A673 (cell line): ENCODE measurements around the gene IFT57. TPM values are rescaled to one million over a fixed set of nuclear protein-coding genes. Genes with fewer than 3 reads are reported as not detected.

Experiments used
- BruUV-seq: library from RNA; stranded (reverse); fragments of 400-500 nt; replicated peaks from 2 replicates; lab custom pipeline; 2021; lab: Mats Ljungman, UMichigan
- CTCF ChIA-PET: fragments of 300-600 bp; sonication (Branson Sonifier 250); formaldehyde crosslinking; loops from one replicate; lab custom pipeline; 2022; ENCODE audit warnings: antibody characterized with exemption; lab: Charles Lee
- POLR2A ChIA-PET: fragments of 300-600 bp; sonication (Branson Sonifier 250); formaldehyde crosslinking; loops from one replicate; lab custom pipeline; 2022; ENCODE audit warnings: antibody characterized with exemption; ENCODE audit not compliant: low non-redundant PET; lab: Charles Lee
- DNase-seq: peaks from one replicate; pipeline ENCODE4 v3.0.0-alpha.2; 2015; ENCODE audit warnings: low spot score
- H3K27ac ChIP-seq: fragments of 200-600 bp; sonication (generic); 2 replicates; pipeline ENCODE4 v1.5.1; 2016; ENCODE audit warnings: mixed run types, low read depth, mild to moderate bottlenecking, mixed read lengths, antibody characterized with exemption, low read length; ENCODE audit not compliant: poor library complexity, severe bottlenecking
- H3K27me3 ChIP-seq: fragments of 200-600 bp; sonication (generic); replicated peaks from 2 replicates; pipeline ENCODE4 v1.6.1; 2017; ENCODE audit warnings: mixed run types, low read depth, mild to moderate bottlenecking, mixed read lengths, antibody characterized with exemption, low read length; ENCODE audit not compliant: insufficient read depth, poor library complexity
- H3K36me3 ChIP-seq: fragments of 200-600 bp; sonication (generic); 2 replicates; pipeline ENCODE4 v1.6.1; 2016; ENCODE audit warnings: mixed run types, mild to moderate bottlenecking, mixed read lengths, antibody characterized with exemption, low read length; ENCODE audit not compliant: insufficient read depth, poor library complexity, severe bottlenecking
- H3K4me1 ChIP-seq: fragments of 200-600 bp; sonication (generic); 2 replicates; pipeline ENCODE4 v1.6.1; 2017; ENCODE audit warnings: mixed run types, mild to moderate bottlenecking, mixed read lengths, antibody characterized with exemption, low read length; ENCODE audit not compliant: insufficient read depth, poor library complexity, severe bottlenecking
- H3K4me3 ChIP-seq: fragments of 200-600 bp; sonication (generic); 2 replicates; pipeline ENCODE4 v1.5.1; 2016; ENCODE audit warnings: low read depth, mixed run types, mild to moderate bottlenecking, mixed read lengths, low read length; ENCODE audit not compliant: poor library complexity, severe bottlenecking
- H3K9me3 ChIP-seq: fragments of 200-600 bp; sonication (generic); 2 replicates; pipeline ENCODE4 v1.6.1; 2016; ENCODE audit warnings: mixed run types, low read depth, mild to moderate bottlenecking, mixed read lengths, antibody characterized with exemption, low read length; ENCODE audit not compliant: poor library complexity, severe bottlenecking
- CTCF ChIP-seq: fragments of 300-800, 200-600 bp; sonication (generic); conservative IDR thresholded peaks from 2 replicates; pipeline ENCODE4 v1.5.1; 2017; ENCODE audit warnings: low read depth, mild to moderate bottlenecking, antibody characterized with exemption, low read length, moderate library complexity, mixed read lengths
- EZH2 ChIP-seq: fragments of 200-600 bp; sonication (generic); IDR thresholded peaks from 2 replicates; pipeline ENCODE4 v1.6.1; 2017; ENCODE audit warnings: borderline replicate concordance, low read depth, mild to moderate bottlenecking, mixed read lengths, antibody characterized with exemption, low read length; ENCODE audit not compliant: poor library complexity, severe bottlenecking
- intact Hi-C: fragments of 100-400 bp; cut with micrococcal nuclease; formaldehyde crosslinking; loops from one replicate; pipeline ENCODE4 v1.10.0; 2022; ENCODE audit not compliant: unreplicated experiment
- total RNA-seq: library from RNA; stranded (reverse); gene quantifications from 2 replicates; pipeline ENCODE4 v1.2.3, GENCODE V29; 2021

IFT57 gene
- total RNA-seq, 1 experiment from 2014 or later, result 40.9 TPM

- Histone ChIP-seq H3K9me3 (no peaks in the 10 kb centered on the region), H3K4me3 (no peak overlapping the region), H3K36me3 (peaks cover 4% of the 10 kb centered on the region), H3K27ac (no peak overlapping the region), H3K4me1 (peaks cover 16% of the 10 kb centered on the region), H3K27me3 (no peaks in the 10 kb centered on the region)
- BruUV-seq, result no TSS peak
- no peak for TF ChIP-seq CTCF
- TF ChIP-seq EZH2, result no peak
- CTCF ChIA-PET, result interaction anchor here (0.6 kb wide), 1 partner anchor 150 kb away, joined by 9 read pairs; no protein-coding TSS in a partner anchor
- intact Hi-C loops, result no loop called here
- peak; percentile 58 for DNase-seq
- POLR2A ChIA-PET, result no interaction called here
These were observed 36.7 kb downstream of the IFT57 start for GRCh38 chr3:108185536-108185935.

- POLR2A ChIA-PET, result no interaction called here
- no TSS peak for BruUV-seq
- no peaks in the 10 kb centered on the region for H3K9me3 ChIP-seq
- no peaks in the 10 kb centered on the region for H3K27me3 ChIP-seq
- H3K4me1 ChIP-seq, result peaks cover 16% of the 10 kb centered on the region
- intact Hi-C loops, result no loop called here
- H3K27ac ChIP-seq, result no peak overlapping the region
- CTCF ChIA-PET, result no interaction called here
- no peak for DNase-seq
- H3K4me3 ChIP-seq, result no peak overlapping the region
- no peaks in the 10 kb centered on the region for H3K36me3 ChIP-seq
- TF ChIP-seq CTCF (no peak), EZH2 (no peak)
These were observed 37.4 kb downstream of the IFT57 start for GRCh38 chr3:108184824-108185223.

- H3K36me3 ChIP-seq, result no peaks in the 10 kb centered on the region
- CTCF ChIA-PET, result no interaction called here
- no peak overlapping the region for H3K27ac ChIP-seq
- intact Hi-C loops, result no loop called here
- POLR2A ChIA-PET, result no interaction called here
- H3K9me3 ChIP-seq, result no peaks in the 10 kb centered on the region
- H3K4me3 ChIP-seq, result no peak overlapping the region
- no peak for DNase-seq
- no peaks in the 10 kb centered on the region for H3K27me3 ChIP-seq
- no TSS peak for BruUV-seq
- peaks cover 20% of the 10 kb centered on the region for H3K4me1 ChIP-seq
- TF ChIP-seq EZH2, result no peak
- TF ChIP-seq CTCF, result no peak
These were observed 38.3 kb downstream of the IFT57 start for GRCh38 chr3:108183971-108184370.
